HCT116 (cell line): ENCODE data around the gene SLC17A2. TPM values are rescaled to one million over a fixed set of nuclear protein-coding genes. Genes with fewer than 3 reads are reported as not detected.
"Not testable (repeated sequence)": the region's sequence is repeated elsewhere in the genome, so short reads cannot be mapped to it uniquely, and the experiment has no call there.

Source experiments
- ATAC-seq: fragments of 200-7000 bp; cut with Tn5 transposase; 2 replicates; pipeline ENCODE4 v1.9.1; 2020; ENCODE audit warnings: mild to moderate bottlenecking, moderate library complexity
- BruUV-seq: library from RNA; stranded (reverse); fragments of 400-500 nt; replicated peaks from 2 replicates; lab custom pipeline; 2021; lab: Mats Ljungman, UMichigan
- CTCF ChIA-PET: fragments of 300-600 bp; sonication (Branson Sonifier 250); formaldehyde crosslinking; loops from one replicate; lab custom pipeline; 2021; ENCODE audit warnings: antibody characterized with exemption; lab: Charles Lee
- POLR2A ChIA-PET: fragments of 300-600, 350-600 bp; sonication (Branson Sonifier 250); formaldehyde crosslinking; loops from one replicate; lab custom pipeline; 2021; ENCODE audit warnings: antibody characterized with exemption; lab: Charles Lee
- RAD21 ChIA-PET, 2 experiments: fragments of 300-600 bp; sonication (Branson Sonifier 250); formaldehyde crosslinking; loops; one replicate each; lab custom pipeline; 2023; ENCODE audit warnings: low total read pairs in 2 of 2; ENCODE audit not compliant: uncharacterized antibody in 2 of 2, unreplicated experiment in 2 of 2, low non-redundant PET in 1 of 2; lab: Charles Lee
- DNase-seq: peaks from one replicate; pipeline ENCODE4 v3.0.0-alpha.2; 2010; ENCODE audit warnings: low read depth, low spot score
- H2AFZ ChIP-seq: fragments of 200-600 bp; shearing (Covaris generic), sonication (generic); 2 replicates; pipeline ENCODE4 v1.6.1; 2017; ENCODE audit warnings: low read depth, mixed run types, mixed read lengths, antibody characterized with exemption, low read length; ENCODE audit not compliant: poor library complexity, severe bottlenecking
- H3K27ac ChIP-seq: 2 replicates; pipeline ENCODE4 v1.5.1; 2012; ENCODE audit warnings: low read depth, low read length
- H3K27me3 ChIP-seq: fragments of 200-600 bp; sonication (generic); 2 replicates; pipeline ENCODE4 v1.6.1; 2016; ENCODE audit warnings: mixed run types, low read length, mixed read lengths; ENCODE audit not compliant: insufficient read depth
- H3K36me3 ChIP-seq, 2 experiments: fragments of 200-500 bp in 1 of 2; fragments of 200-600 bp in 1 of 2; sonication (Bioruptor generic) in 1 of 2; sonication (generic) in 1 of 2; 2 replicates each; pipeline versions ENCODE4 v1.5.1 to v1.6.1; 2014 to 2016; ENCODE audit warnings: low read length in 2 of 2, inconsistent platforms in 1 of 2, mixed read lengths in 1 of 2, mixed run types in 1 of 2; ENCODE audit not compliant: insufficient read depth in 2 of 2, control insufficient read depth in 1 of 2
- H3K4me1 ChIP-seq, 2 experiments: fragments of 200-600 bp in 1 of 2; sonication (generic) in 1 of 2; 2 replicates each; pipeline versions ENCODE4 v1.5.1 to v1.6.1; 2012 to 2017; ENCODE audit warnings: low read length in 2 of 2, inconsistent platforms in 1 of 2, mild to moderate bottlenecking in 1 of 2, mixed read lengths in 1 of 2, mixed run types in 1 of 2, moderate library complexity in 1 of 2; ENCODE audit not compliant: insufficient read depth in 2 of 2, control insufficient read depth in 1 of 2
- H3K4me2 ChIP-seq: fragments of 200-600 bp; sonication (generic); 2 replicates; pipeline ENCODE4 v1.6.1; 2017; ENCODE audit warnings: mixed run types, low read length, mixed read lengths
- H3K4me3 ChIP-seq, 2 experiments: fragments of 200-600 bp in 1 of 2; sonication (generic) in 1 of 2; replicated peaks in 1 of 2; 2 replicates each; pipeline ENCODE4 v1.5.1; 2011 to 2016; ENCODE audit warnings: low read length in 2 of 2, control low read depth in 1 of 2, low read depth in 1 of 2, mild to moderate bottlenecking in 1 of 2, mixed read lengths in 1 of 2, mixed run types in 1 of 2
- H3K79me2 ChIP-seq: fragments of 200-600 bp; sonication (generic); 2 replicates; pipeline ENCODE4 v1.6.1; 2017; ENCODE audit warnings: mild to moderate bottlenecking, mixed run types, low read length, moderate library complexity, mixed read lengths; ENCODE audit not compliant: insufficient read depth
- H3K9ac ChIP-seq: fragments of 200-600 bp; sonication (generic); 2 replicates; pipeline ENCODE4 v1.6.1; 2016; ENCODE audit warnings: low read length, mixed read lengths
- H3K9me2 ChIP-seq: fragments of 200-600 bp; sonication (generic), shearing (Covaris generic); 2 replicates; pipeline ENCODE4 v1.6.1; 2017; ENCODE audit warnings: mixed run types, mild to moderate bottlenecking, moderate library complexity; ENCODE audit not compliant: insufficient read depth
- H3K9me3 ChIP-seq, 2 experiments: fragments of 200-500 bp in 1 of 2; fragments of 200-600 bp in 1 of 2; sonication (Bioruptor generic) in 1 of 2; sonication (generic) in 1 of 2; 2 replicates each; pipeline ENCODE4 v1.6.1; 2014 to 2017; ENCODE audit warnings: low read length in 2 of 2, mixed read lengths in 2 of 2, inconsistent platforms in 1 of 2, low read depth in 1 of 2, mild to moderate bottlenecking in 1 of 2, mixed run types in 1 of 2, moderate library complexity in 1 of 2; ENCODE audit not compliant: control insufficient read depth in 1 of 2, insufficient read depth in 1 of 2
- H4K20me1 ChIP-seq: fragments of 200-600 bp; sonication (generic), shearing (Covaris generic); 2 replicates; pipeline ENCODE4 v1.6.1; 2017; ENCODE audit warnings: mixed run types, mild to moderate bottlenecking, moderate library complexity; ENCODE audit not compliant: insufficient read depth
- ATF3 ChIP-seq: IDR thresholded peaks from 2 replicates; pipeline ENCODE4 v1.6.1; 2012
- CBX3 ChIP-seq: IDR thresholded peaks from 2 replicates; pipeline ENCODE4 v1.6.1; 2012; ENCODE audit warnings: low read depth
- EGR1 ChIP-seq: IDR thresholded peaks from 2 replicates; pipeline ENCODE4 v1.6.1; 2012; ENCODE audit warnings: low read depth
- ELF1 ChIP-seq: IDR thresholded peaks from 2 replicates; pipeline ENCODE4 v1.6.1; 2012; ENCODE audit warnings: low read depth, borderline replicate concordance
- EZH2 ChIP-seq: fragments of 200-600 bp; sonication (generic); IDR thresholded peaks from 2 replicates; pipeline ENCODE4 v1.6.1; 2017; ENCODE audit warnings: antibody characterized with exemption, mixed run types
- FOSL1 ChIP-seq: IDR thresholded peaks from 2 replicates; pipeline ENCODE4 v1.6.1; 2012; ENCODE audit warnings: low read depth
- POLR2A ChIP-seq: IDR thresholded peaks from 2 replicates; pipeline ENCODE4 v1.7.0; 2011; ENCODE audit warnings: borderline replicate concordance; ENCODE audit not compliant: insufficient read depth, insufficient read length; ENCODE audit errors: extremely low read depth
- SIN3A ChIP-seq: IDR thresholded peaks from 2 replicates; pipeline ENCODE4 v1.6.1; 2012; ENCODE audit warnings: low read depth
- SP1 ChIP-seq: IDR thresholded peaks from 2 replicates; pipeline ENCODE4 v1.6.1; 2012; ENCODE audit warnings: low read depth
- SRF ChIP-seq: IDR thresholded peaks from 2 replicates; pipeline ENCODE4 v1.6.1; 2012; ENCODE audit warnings: low read depth
- TCF7L2 ChIP-seq: IDR thresholded peaks from 2 replicates; pipeline ENCODE4 v1.7.0; 2011; ENCODE audit warnings: borderline replicate concordance, inconsistent platforms; ENCODE audit not compliant: insufficient read depth, insufficient read length; ENCODE audit errors: extremely low read depth
- ZNF274 ChIP-seq: fragments of 200-500 bp; sonication (Bioruptor generic); IDR thresholded peaks from 2 replicates; pipeline ENCODE4 v1.6.1; 2014; ENCODE audit warnings: mild to moderate bottlenecking, low read depth, low read length, inconsistent platforms
- intact Hi-C: fragments of 100-400 bp; cut with micrococcal nuclease; formaldehyde crosslinking; loops from 2 replicates; pipeline ENCODE4 v1.10.0; 2022
- total RNA-seq: library from RNA; stranded (reverse); gene quantifications from one replicate; pipeline ENCODE4 v1.2.1, GENCODE V29; 2021; ENCODE audit not compliant: unreplicated experiment

Gene SLC17A2
- total RNA-seq, 1 experiment from 2014 or later = not detected

GRCh38 chr6:25949695-25950094, 19.2 kb upstream of the SLC17A2 start:
- POLR2A ChIA-PET = no interaction called here
- TF ChIP-seq CBX3 = no peak
- no peak for TF ChIP-seq ELF1
- TF ChIP-seq EGR1 = no peak
- TF ChIP-seq ATF3 = no peak
- no peak for TF ChIP-seq SP1
- TF ChIP-seq ZNF274 = no peak
- TF ChIP-seq TCF7L2 = no peak
- no peak for TF ChIP-seq FOSL1
- no peak for TF ChIP-seq SRF
- no peak for TF ChIP-seq POLR2A
- TF ChIP-seq SIN3A = no peak
- TF ChIP-seq EZH2 = no peak
- CTCF ChIA-PET = no interaction called here
- no peak for DNase-seq
- H3K79me2 ChIP-seq = no peaks in the 10 kb centered on the region
- H3K4me1 ChIP-seq = no peaks in the 10 kb centered on the region
- no peak overlapping the region for H2AFZ ChIP-seq
- BruUV-seq = no TSS peak
- H3K4me2 ChIP-seq = no peak overlapping the region
- intact Hi-C loops = loop anchor here (10.0 kb wide), 1 partner anchor 675 kb away; the partner anchor contains the start of gene CARMIL1
- H3K27me3 ChIP-seq = no peaks in the 10 kb centered on the region
- RAD21 ChIA-PET = no interaction called here
- no peak overlapping the region for H3K9ac ChIP-seq
- H3K9me2 ChIP-seq = no peaks in the 10 kb centered on the region
- no peaks in the 10 kb centered on the region for H4K20me1 ChIP-seq
- H3K9me3 ChIP-seq = no peaks in the 10 kb centered on the region
- no peaks in the 10 kb centered on the region for H3K36me3 ChIP-seq
- no peak overlapping the region for H3K27ac ChIP-seq
- no peak overlapping the region for H3K4me3 ChIP-seq
- ATAC-seq = no peak

GRCh38 chr6:25947492-25947891, 17.0 kb upstream of the SLC17A2 start:
- H3K27ac ChIP-seq, H3K4me3 ChIP-seq, H3K27me3 ChIP-seq, BruUV-seq, H2AFZ ChIP-seq, ATAC-seq, H3K9me2 ChIP-seq, H4K20me1 ChIP-seq, H3K9ac ChIP-seq, H3K4me1 ChIP-seq, H3K79me2 ChIP-seq, DNase-seq, RAD21 ChIA-PET, CTCF ChIA-PET, POLR2A ChIA-PET, H3K9me3 ChIP-seq, H3K36me3 ChIP-seq, H3K4me2 ChIP-seq: not testable (repeated sequence)
- intact Hi-C loops = loop anchor here (10.0 kb wide), 1 partner anchor 673 kb away; the partner anchor contains the start of gene CARMIL1
